H9 (cell line): ENCODE results near the gene LAMB4. TPM values are rescaled to one million over a fixed set of nuclear protein-coding genes. Genes with fewer than 3 reads are reported as not detected.

Experiments
- DNase-seq: peaks from one replicate; pipeline ENCODE4 v3.0.0-alpha.2; 2017
- H2AFZ ChIP-seq: one replicate; pipeline ENCODE4 v1.6.1; 2013; ENCODE audit warnings: mild to moderate bottlenecking, low read length, control low read depth, moderate library complexity
- H2AK5ac ChIP-seq: 2 replicates; pipeline ENCODE4 v1.6.1; 2013; ENCODE audit warnings: low read length, control low read depth, mixed read lengths; ENCODE audit not compliant: insufficient read length
- H2BK120ac ChIP-seq: one replicate; pipeline ENCODE4 v1.6.1; 2013; ENCODE audit warnings: low read depth, mild to moderate bottlenecking, low read length, control low read depth, inconsistent platforms; ENCODE audit not compliant: poor library complexity, severe bottlenecking
- H2BK12ac ChIP-seq: 2 replicates; pipeline ENCODE4 v1.6.1; 2013; ENCODE audit warnings: low read length, control low read depth, mixed read lengths, low read depth; ENCODE audit not compliant: insufficient read length
- H2BK15ac ChIP-seq: 2 replicates; pipeline ENCODE4 v1.6.1; 2013; ENCODE audit warnings: low read depth, low read length, control low read depth
- H2BK20ac ChIP-seq: one replicate; pipeline ENCODE4 v1.6.1; 2013; ENCODE audit warnings: low read depth, mild to moderate bottlenecking, low read length, control low read depth, inconsistent platforms; ENCODE audit not compliant: poor library complexity, severe bottlenecking
- H2BK5ac ChIP-seq: 2 replicates; pipeline ENCODE4 v1.6.1; 2013; ENCODE audit warnings: low read length, control low read depth, mixed read lengths; ENCODE audit not compliant: insufficient read length
- H3K14ac ChIP-seq: 2 replicates; pipeline ENCODE4 v1.6.1; 2013; ENCODE audit warnings: low read length, control low read depth; ENCODE audit not compliant: insufficient read depth
- H3K18ac ChIP-seq: 2 replicates; pipeline ENCODE4 v1.6.1; 2013; ENCODE audit warnings: low read depth, mild to moderate bottlenecking, mixed read lengths, low read length, control low read depth; ENCODE audit not compliant: insufficient read length
- H3K23ac ChIP-seq: 2 replicates; pipeline ENCODE4 v1.6.1; 2013; ENCODE audit warnings: low read length, control low read depth, mixed read lengths, low read depth; ENCODE audit not compliant: insufficient read length
- H3K23me2 ChIP-seq: 2 replicates; pipeline ENCODE4 v1.6.1; 2013; ENCODE audit warnings: low read depth, mild to moderate bottlenecking, mixed read lengths, low read length, control low read depth; ENCODE audit not compliant: insufficient read length, poor library complexity, severe bottlenecking
- H3K27ac ChIP-seq: 2 replicates; pipeline ENCODE4 v1.5.1; 2013; ENCODE audit warnings: low read length, control low read depth, mixed read lengths, low read depth; ENCODE audit not compliant: insufficient read length
- H3K27me3 ChIP-seq: 2 replicates; pipeline ENCODE4 v1.6.1; 2013; ENCODE audit warnings: low read length, control low read depth, inconsistent platforms; ENCODE audit not compliant: insufficient read depth
- H3K4ac ChIP-seq: 2 replicates; pipeline ENCODE4 v1.6.1; 2013; ENCODE audit warnings: low read depth, mild to moderate bottlenecking, control low read depth, inconsistent platforms, low read length, moderate library complexity
- H3K4me1 ChIP-seq: 2 replicates; pipeline ENCODE4 v1.6.1; 2013; ENCODE audit warnings: low read length, control low read depth, inconsistent platforms; ENCODE audit not compliant: insufficient read depth
- H3K4me2 ChIP-seq: 2 replicates; pipeline ENCODE4 v1.6.1; 2013; ENCODE audit warnings: low read length, control low read depth, mixed read lengths; ENCODE audit not compliant: insufficient read length, insufficient read depth
- H3K56ac ChIP-seq: 2 replicates; pipeline ENCODE4 v1.6.1; 2013; ENCODE audit warnings: low read depth, mild to moderate bottlenecking, mixed read lengths, low read length, control low read depth; ENCODE audit not compliant: insufficient read length
- H3K79me1 ChIP-seq: 2 replicates; pipeline ENCODE4 v1.6.1; 2013; ENCODE audit warnings: low read depth, mild to moderate bottlenecking, moderate library complexity, low read length, control low read depth, inconsistent platforms; ENCODE audit not compliant: insufficient read depth, poor library complexity, severe bottlenecking
- H3K79me2 ChIP-seq: 2 replicates; pipeline ENCODE4 v1.6.1; 2013; ENCODE audit warnings: low read length, control low read depth, inconsistent platforms; ENCODE audit not compliant: insufficient read depth
- H3K9ac ChIP-seq: 2 replicates; pipeline ENCODE4 v1.6.1; 2013; ENCODE audit warnings: low read length, control low read depth, mixed read lengths; ENCODE audit not compliant: insufficient read length; ENCODE audit errors: extremely low read depth
- H3K9me3 ChIP-seq: one replicate; pipeline ENCODE4 v1.6.1; 2013; ENCODE audit warnings: low read depth, low read length, inconsistent platforms; ENCODE audit not compliant: control insufficient read depth
- H3T11ph ChIP-seq: one replicate; pipeline ENCODE4 v1.6.1; 2013; ENCODE audit warnings: mild to moderate bottlenecking, low read length, control low read depth, inconsistent platforms
- H4K20me1 ChIP-seq: one replicate; pipeline ENCODE4 v1.6.1; 2013; ENCODE audit not compliant: control insufficient read depth, insufficient read length, insufficient read depth
- H4K5ac ChIP-seq: 2 replicates; pipeline ENCODE4 v1.6.1; 2013; ENCODE audit warnings: low read depth, mild to moderate bottlenecking, mixed read lengths, low read length, control low read depth; ENCODE audit not compliant: insufficient read length
- H4K8ac ChIP-seq: replicated peaks from 2 replicates; pipeline ENCODE4 v1.6.1; 2013; ENCODE audit warnings: low read length, control low read depth, mixed read lengths, low read depth; ENCODE audit not compliant: insufficient read length
- H4K91ac ChIP-seq: 2 replicates; pipeline ENCODE4 v1.6.1; 2013; ENCODE audit warnings: low read depth, mild to moderate bottlenecking, moderate library complexity, mixed read lengths, low read length, control low read depth; ENCODE audit not compliant: insufficient read length
- H3K27ac Mint-ChIP-seq, 3 experiments: 2 replicates in 2 of 3; 3 replicates in 1 of 3; pipeline ENCODE4 v1.8.0; 2020 to 2021; ENCODE audit warnings: mixed read lengths in 3 of 3, mild to moderate bottlenecking in 1 of 3, moderate library complexity in 1 of 3
- H3K27me3 Mint-ChIP-seq: 2 replicates; pipeline ENCODE4 v1.8.0; 2021; ENCODE audit warnings: low read depth, mild to moderate bottlenecking, moderate library complexity, mixed read lengths
- H3K36me3 Mint-ChIP-seq, 3 experiments: 2 replicates in 2 of 3; 3 replicates in 1 of 3; pipeline ENCODE4 v1.8.0; 2020 to 2021; ENCODE audit warnings: low read depth in 3 of 3, mixed read lengths in 3 of 3; ENCODE audit not compliant: insufficient read depth in 1 of 3
- H3K4me1 Mint-ChIP-seq, 2 experiments: 2 replicates each; pipeline ENCODE4 v1.8.0; 2020; ENCODE audit warnings: mixed read lengths in 2 of 2
- H3K4me3 Mint-ChIP-seq, 2 experiments: 2 replicates in 1 of 2; 3 replicates in 1 of 2; pipeline ENCODE4 v1.8.0; 2020 to 2021; ENCODE audit warnings: mild to moderate bottlenecking in 2 of 2, mixed read lengths in 2 of 2, moderate library complexity in 1 of 2
- H3K9me3 Mint-ChIP-seq, 2 experiments: 2 replicates in 1 of 2; 3 replicates in 1 of 2; pipeline ENCODE4 v1.8.0; 2020; ENCODE audit warnings: mild to moderate bottlenecking in 2 of 2, mixed read lengths in 2 of 2, moderate library complexity in 1 of 2
- CTCF ChIP-seq: fragments of 200-600 bp; sonication (generic); conservative IDR thresholded peaks from 3 replicates; pipeline ENCODE4 v1.8.0; 2021; ENCODE audit warnings: antibody characterized with exemption, mild to moderate bottlenecking
- WGBS: extraction: QIAGEN DNeasy Blood & Tissue Kit; methylation state at CpG from one replicate; pipeline ENCODE4 v1.1.7; 2013; ENCODE audit warnings: missing lambda C conversion rate, low lambda C conversion rate, mixed read lengths; ENCODE audit not compliant: insufficient read length; ENCODE audit errors: extremely low coverage; 5-methylcytosine and 5-hydroxymethylcytosine counted together
- total RNA-seq: library from RNA; stranded (reverse); gene quantifications from 2 replicates; pipeline ENCODE4 v1.2.1, GENCODE V29; 2021

The LAMB4 gene
- total RNA-seq, 1 experiment from 2014 or later: not detected

- Mint-ChIP-seq H3K4me1 (no peaks in the 10 kb centered on the region), H3K4me3 (no peak overlapping the region), H3K27me3 (no peaks in the 10 kb centered on the region; the same call in 1 of the 2 replicates), H3K36me3 (no peaks in the 10 kb centered on the region), H3K9me3 (no peaks in the 10 kb centered on the region), H3K27ac (peak overlapping the region in 1 of 3 experiments; percentile 23; a peak in 1 of 7 replicates)
- H4K5ac ChIP-seq: no peak overlapping the region
- no CpG with 5 or more reads among the region's 3 CpGs for WGBS
- no peak overlapping the region for H2BK120ac ChIP-seq
- H3K79me1 ChIP-seq: no peaks in the 10 kb centered on the region
- no peak overlapping the region for H4K91ac ChIP-seq
- no peak overlapping the region for H3K18ac ChIP-seq
- no peak overlapping the region for H3K4me2 ChIP-seq
- no peak for DNase-seq
- H3K23me2 ChIP-seq: no peaks in the 10 kb centered on the region
- no peak overlapping the region for H3K14ac ChIP-seq
- no peak overlapping the region for H3K23ac ChIP-seq
- H2BK12ac ChIP-seq: no peak overlapping the region
- H3K4ac ChIP-seq: no peak overlapping the region
- H2BK5ac ChIP-seq: no peak overlapping the region
- H3T11ph ChIP-seq: no peak overlapping the region
- H3K27me3 ChIP-seq: no peaks in the 10 kb centered on the region
- no peaks in the 10 kb centered on the region for H3K79me2 ChIP-seq
- no peak overlapping the region for H3K56ac ChIP-seq
- H3K9me3 ChIP-seq: no peaks in the 10 kb centered on the region
- H2BK15ac ChIP-seq: no peak overlapping the region
- H2BK20ac ChIP-seq: no peak overlapping the region
- H4K20me1 ChIP-seq: no peaks in the 10 kb centered on the region
- no peaks in the 10 kb centered on the region for H3K4me1 ChIP-seq
- H4K8ac ChIP-seq: no peak overlapping the region
- TF ChIP-seq CTCF: no peak
- no peak overlapping the region for H3K27ac ChIP-seq
- no peak overlapping the region for H2AK5ac ChIP-seq
- no peak overlapping the region for H3K9ac ChIP-seq
- no peak overlapping the region for H2AFZ ChIP-seq
Measured at GRCh38 chr7:108124820-108125219, 5.3 kb downstream of the LAMB4 start.
